ENCODE data around the gene NCKAP5L.

NCKAP5L gene, protein sequence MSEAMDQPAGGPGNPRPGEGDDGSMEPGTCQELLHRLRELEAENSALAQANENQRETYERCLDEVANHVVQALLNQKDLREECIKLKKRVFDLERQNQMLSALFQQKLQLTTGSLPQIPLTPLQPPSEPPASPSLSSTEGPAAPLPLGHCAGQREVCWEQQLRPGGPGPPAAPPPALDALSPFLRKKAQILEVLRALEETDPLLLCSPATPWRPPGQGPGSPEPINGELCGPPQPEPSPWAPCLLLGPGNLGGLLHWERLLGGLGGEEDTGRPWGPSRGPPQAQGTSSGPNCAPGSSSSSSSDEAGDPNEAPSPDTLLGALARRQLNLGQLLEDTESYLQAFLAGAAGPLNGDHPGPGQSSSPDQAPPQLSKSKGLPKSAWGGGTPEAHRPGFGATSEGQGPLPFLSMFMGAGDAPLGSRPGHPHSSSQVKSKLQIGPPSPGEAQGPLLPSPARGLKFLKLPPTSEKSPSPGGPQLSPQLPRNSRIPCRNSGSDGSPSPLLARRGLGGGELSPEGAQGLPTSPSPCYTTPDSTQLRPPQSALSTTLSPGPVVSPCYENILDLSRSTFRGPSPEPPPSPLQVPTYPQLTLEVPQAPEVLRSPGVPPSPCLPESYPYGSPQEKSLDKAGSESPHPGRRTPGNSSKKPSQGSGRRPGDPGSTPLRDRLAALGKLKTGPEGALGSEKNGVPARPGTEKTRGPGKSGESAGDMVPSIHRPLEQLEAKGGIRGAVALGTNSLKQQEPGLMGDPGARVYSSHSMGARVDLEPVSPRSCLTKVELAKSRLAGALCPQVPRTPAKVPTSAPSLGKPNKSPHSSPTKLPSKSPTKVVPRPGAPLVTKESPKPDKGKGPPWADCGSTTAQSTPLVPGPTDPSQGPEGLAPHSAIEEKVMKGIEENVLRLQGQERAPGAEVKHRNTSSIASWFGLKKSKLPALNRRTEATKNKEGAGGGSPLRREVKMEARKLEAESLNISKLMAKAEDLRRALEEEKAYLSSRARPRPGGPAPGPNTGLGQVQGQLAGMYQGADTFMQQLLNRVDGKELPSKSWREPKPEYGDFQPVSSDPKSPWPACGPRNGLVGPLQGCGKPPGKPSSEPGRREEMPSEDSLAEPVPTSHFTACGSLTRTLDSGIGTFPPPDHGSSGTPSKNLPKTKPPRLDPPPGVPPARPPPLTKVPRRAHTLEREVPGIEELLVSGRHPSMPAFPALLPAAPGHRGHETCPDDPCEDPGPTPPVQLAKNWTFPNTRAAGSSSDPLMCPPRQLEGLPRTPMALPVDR (N-terminal part only)

DNA sequence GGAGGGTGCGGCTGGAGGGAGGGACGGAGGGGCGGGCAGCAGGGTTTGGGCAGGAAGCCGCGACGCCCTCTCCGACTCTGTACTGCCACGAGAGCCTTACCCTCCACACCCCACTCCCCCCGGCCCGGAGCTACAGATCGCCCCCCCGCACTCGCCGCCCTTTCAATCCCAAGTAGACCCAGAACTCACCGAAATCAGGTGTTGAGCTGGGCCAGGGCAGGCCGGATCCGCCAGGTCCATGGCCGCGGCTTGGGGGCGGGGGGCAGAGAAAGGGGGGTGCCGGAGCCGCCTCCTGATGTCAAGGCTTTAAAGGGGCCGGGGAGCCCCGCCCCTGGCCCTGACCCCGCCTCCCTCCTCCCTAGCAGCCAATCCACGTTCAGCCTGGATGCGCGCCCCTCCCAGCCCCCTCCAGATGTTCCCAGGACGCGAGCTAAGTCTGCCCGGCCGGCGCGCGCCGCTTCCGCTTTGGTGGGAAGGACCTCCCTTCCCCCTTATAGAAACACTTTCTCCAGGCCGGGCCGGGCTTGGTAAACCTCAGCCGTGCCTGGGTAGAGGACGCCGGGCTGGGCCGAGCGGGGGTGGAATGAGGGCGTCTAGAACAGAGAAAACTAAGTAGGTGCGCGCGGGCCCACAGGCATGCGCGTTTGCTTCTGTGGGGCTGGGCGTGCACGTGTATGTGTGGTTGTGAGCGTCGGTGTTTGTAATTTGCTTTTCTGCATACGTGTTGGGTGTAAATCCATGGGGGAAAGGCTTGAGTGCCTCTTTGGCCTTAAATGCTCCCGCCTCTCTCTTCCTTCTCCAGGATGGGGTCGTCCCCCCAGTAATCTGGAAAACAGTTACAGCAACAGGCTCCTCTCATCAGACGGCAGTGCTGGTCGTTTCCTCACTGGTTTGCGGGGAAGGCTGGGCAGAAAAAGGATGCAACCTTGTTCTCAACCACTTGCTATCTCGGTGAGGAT is at the start of gene NCKAP5L:
TSS of gene NCKAP5L (minus strand) at position 281 of the 959 bp plus-strand sequence. CDS start 24,369 bp downstream, outside the sequence.
- peak; percentile 100 for DNase-seq

DNA sequence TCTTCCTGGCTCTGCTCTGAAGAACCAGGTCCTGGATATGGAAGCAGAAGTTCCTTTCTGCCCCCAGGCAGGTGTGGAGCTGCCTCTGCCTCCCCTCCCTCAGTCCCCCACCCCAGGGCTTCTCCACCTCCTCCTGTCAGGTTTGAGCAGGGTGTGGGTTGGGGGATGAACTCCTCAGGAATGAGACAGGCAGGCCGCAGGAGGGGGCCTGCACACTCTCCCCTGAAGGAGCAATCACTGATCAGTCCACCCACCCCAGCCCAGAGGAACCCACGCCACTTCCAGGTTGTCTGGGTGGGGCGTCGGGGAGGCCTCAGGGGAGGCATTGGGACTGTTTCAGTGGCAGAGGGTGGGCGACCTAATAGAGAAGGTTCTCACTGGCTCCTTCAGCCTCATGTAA is 48.9 kb upstream of the NCKAP5L start:
- DNase-seq = no peak

DNA sequence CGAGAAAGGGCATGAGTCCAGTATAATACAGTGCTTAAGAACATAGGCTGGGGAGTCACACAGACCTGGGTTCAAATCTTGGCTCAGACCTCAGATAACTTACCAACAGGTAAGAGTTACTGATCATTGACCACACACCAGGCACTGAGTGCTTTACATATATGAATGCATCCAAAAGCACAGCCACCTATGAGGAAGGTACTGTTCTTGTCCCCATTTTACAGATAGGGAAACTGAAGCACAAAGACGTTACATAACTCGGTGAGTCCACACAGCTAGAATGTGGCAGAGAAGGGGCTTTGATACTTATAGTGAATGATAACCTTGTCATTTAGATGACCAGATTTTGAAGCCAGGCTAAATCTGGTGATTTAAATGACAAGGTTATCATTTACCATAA is 47.9 kb upstream of the NCKAP5L start:
- DNase-seq = peak; percentile 20

DNA sequence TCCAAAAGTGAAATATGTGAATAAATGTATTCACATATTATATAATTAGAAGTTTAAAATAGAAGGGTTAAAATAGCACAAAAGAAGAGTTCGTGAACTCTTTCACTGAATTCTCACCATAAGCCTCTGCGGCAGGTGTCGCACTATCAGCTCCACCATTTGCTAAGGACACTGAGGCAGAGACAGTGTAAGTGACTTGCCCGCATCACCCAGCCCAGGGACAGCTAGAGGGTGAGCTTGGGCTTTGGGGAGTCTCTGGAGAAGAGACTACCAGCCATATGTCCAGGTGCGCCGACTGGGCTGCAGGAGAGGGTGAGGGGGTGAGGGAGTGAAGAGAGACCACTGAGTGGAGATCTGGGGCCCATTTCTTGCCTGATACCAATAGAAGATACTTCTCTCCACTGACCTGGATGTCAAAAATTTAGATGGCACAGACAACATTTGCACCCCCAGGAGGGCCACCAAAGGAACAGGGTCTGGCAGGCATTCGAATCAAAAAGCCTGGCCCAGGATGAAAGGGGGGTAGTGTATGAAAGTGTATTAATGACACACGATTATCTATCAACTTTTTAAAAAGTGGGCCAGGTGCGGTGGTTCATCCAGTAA is 47.0 kb upstream of the NCKAP5L start:
- DNase-seq = peak; percentile 40

DNA sequence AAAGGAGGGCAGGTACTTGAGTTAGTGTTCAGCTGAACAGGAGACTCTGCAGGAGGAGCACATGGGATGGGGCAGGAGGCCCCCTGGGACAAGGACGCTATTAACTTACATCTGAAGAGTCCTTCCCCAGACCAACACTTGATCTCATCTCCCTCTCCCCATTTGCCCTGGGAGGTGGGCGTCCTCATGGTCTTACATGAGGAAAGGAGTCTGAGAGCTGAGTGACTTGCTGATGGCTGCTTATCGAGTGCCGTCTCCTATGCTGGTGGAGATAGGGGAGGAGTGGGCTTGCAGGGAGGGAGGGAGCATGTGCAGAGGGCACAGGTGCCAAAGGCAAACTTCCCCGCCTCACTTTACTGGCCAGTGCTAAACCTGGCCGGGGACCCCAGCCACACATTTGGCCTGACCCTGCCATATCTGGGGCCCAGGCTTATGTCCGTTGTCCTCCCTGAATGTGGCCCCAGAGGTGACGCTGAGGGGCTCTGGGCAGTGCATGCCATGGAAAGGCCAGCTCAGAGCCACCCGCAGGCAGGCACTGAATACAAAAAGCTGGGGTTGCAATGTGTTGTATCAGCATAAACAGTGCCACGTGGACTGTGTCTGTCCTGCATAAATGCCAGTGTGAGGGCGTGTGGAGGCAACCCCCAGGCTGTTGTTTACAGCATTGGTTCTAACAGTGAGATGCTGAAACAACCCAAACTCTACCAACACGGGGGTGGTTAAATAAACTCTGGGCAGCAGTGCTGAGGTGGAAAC is 46.1 kb upstream of the NCKAP5L start:
- peak; percentile 54 for DNase-seq

DNA sequence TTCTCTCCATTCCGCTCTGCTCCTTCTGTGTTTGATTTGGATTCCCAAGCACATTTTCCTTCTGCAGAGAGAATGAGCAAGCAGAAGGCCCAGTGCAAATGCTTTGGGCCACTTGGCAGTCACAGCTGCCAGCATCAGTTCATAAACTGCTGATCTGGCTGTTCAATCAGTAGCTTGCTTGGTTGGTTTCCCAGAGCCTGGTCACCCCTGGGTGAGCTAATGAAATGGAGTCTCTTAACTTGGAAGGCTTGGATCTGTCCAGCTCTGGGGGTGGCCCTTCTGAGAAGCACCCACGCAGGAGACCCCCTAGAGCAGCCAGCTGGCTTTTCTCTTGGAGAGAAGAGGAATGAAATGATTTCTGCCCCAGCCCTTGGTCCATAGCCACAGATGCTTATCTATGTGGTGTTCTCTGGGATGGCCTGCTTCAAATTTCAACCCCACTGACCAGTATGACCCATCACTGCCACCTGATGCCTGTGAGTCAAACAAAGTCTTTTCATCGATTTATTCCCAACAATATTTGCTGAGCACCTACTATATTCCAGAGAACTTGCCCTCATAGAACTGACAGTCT is 45.2 kb upstream of the NCKAP5L start:
- peak; percentile 35 for DNase-seq

DNA sequence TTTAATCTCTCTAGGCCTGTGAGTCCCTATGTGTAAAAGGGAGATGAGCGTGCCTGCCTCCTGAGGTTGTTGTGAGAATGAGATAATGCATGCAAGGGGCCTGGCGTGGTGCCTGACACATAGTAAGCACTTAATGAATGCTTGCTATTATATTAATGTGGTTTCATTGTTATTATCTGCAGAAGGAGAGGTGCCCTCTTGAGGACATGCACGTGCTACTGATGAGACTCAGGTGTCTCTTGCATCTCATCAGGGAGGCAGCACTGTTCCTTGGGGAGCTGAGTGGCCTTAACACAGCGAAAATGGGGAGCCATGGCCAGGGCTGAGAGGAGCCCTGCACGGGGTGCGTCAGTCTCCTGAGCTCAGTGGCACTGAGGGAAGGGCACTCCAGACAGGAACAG is 44.6 kb upstream of the NCKAP5L start:
- DNase-seq = peak; percentile 44

DNA sequence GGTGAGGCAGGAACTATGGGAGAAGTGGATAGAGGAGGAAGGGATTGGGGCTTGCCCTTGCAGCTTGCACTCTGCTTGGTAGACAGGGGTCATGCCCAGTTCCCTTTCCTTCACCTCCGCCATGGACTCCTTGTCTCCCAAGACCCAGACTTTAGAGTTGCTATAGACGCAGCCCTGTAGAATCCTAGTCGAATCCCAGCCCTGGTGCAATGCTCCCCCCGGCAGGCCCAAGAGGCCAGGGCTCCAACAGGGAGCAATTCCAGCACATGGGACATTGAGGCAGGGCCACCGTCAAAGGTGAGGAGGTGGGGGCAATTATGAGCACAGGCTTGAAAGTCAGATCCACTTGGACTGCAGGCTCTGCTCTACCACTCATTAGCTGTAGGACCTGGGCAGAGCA is 44.2 kb upstream of the NCKAP5L start:
- DNase-seq = peak; percentile 48

DNA sequence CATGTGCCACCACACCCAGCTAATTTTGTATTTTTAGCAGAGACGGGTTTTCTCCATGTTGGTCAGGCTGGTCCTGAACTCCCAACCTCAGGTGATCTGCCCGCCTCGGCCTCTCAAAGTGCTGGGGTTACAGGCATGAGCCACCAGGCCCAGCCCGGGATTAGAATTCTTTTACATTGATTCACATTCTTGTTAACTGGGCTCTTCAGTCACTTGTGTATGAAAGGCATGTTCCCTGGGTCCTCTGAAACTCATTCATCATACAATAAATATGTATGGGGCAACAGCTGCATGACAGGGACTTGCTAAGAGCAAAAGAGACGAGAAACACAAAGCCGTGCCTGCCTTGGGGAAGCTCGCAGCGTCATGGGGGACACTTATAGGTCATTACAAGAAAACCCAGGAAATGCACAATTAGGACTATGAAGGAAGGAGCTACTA is 43.6 kb upstream of the NCKAP5L start:
- peak; percentile 58 for DNase-seq

DNA sequence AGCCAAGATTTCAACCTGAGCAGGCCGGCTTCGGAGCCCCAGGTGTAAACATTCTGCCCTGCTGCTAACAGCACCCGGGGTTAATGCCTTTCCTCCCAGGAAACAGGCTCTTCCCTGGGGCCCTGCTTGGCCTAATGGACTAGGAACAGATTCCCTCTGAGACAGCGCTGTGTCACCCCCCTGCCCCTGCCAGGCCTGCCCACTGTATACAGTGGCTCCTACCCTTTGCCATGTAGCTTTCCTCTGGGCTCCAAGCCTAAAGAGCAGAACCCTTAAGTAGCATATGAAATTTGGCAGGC is 43.0 kb upstream of the NCKAP5L start:
- peak; percentile 79 for DNase-seq

DNA sequence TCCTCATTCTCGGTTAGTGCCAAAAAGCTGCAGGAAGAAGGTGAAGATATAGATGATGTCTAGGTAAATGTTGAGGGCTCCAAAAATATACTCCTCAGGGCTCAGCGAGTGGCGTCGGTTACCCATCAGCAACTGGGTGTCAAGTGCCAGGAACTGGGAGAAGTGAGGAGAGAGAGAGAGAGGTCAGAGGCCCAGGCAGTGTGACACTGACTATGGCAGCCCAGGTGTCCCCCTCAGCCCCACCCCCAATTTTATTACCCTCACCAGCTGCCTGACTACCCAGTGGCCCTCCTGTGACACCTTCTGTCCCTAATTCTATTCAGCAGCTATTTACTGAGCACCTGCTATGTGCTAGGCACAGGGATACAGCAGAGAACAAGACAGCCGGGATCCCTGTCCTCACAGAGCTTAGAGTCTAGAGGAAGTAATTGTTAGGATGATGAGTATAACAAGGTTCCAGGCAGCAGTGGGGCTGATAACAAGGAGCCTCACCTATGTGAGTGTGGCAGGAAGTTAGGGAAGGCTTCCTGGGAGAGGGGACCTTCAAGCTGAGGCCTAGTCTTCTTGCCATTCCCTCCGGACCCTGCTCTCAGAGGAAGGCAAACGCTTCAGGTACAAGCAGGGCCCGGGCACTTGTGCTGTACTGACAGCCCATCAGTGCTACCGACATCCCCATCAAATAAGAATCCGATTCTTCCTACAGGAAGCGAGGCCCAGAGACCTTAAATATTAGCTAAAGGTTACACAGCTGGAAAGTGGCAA is 42.5 kb upstream of the NCKAP5L start:
- no peak for DNase-seq

DNA sequence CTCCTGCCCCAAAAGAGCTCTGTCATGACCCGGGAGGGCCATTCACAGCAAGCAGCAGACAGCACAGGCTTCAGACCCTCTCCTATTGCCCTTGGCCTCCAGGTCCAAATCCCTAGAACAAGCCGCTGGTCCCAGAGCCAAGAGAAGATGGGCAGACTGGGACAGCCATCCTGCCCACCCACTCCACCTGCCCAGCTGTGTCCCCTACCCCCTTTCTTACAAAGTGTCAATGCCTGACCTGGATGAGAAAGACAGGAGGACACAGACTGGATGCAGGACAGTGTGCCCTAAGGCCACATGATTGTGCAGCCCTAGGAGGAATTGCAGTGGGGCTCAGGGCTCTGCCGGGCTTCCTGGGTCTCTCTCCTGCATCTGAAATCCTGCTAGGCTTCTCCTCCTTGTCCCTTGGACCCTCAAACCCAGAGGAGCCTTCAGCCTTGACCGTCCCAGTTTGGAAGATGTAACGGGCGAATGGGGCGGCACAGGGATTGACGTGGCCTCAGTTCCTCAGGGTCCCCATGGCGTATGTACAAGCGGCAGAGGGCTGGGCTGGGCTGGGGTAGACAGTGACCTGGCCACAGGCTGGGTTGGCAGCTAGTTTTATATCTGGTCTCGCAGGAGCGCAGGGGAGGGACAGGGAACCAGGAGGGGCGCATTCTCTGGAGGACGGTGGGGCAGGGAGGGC is 41.7 kb upstream of the NCKAP5L start:
- DNase-seq = peak; percentile 56

DNA sequence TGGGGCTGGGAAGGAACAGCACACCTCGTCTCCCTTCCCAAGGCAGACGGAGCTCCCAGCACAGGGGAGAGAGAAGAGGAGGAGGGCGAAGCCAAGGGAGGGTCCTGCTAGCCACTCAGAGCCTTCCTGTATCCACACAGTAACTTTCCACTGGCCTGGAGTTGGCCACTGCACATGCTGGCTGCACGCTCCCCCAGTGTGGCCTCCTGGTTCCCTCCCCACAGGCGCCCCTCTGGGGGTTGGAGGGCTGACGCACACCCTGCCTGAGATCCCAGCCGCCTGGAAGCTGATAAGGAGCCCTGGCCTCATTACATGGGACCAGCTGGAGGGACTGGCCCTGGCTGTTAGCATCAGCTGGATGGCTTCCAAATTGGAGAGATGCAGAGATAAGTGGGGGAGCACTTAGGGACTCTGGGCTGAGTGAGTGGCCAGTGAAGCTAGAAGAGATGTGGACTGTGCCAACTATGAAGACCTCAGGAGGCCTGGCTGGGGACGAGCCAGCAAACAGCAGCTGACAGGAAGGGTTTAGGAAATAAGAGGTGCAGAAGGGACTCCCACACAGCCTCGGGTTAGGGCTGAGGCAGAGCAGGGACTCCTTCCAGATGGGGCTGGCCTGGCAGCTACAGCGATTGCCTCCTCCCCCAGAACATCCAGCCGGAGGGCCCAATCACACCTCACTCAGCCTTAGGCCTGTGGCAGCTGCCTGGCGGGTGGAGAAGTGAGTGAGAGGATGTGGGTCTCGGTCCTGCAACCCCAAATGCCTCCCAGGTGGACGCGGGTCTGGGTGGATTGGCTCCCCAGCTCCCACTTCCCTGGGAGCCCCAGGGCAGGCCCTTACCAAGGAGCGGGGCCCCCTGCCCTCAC is 41.0 kb upstream of the NCKAP5L start:
- DNase-seq = peak; percentile 98

DNA sequence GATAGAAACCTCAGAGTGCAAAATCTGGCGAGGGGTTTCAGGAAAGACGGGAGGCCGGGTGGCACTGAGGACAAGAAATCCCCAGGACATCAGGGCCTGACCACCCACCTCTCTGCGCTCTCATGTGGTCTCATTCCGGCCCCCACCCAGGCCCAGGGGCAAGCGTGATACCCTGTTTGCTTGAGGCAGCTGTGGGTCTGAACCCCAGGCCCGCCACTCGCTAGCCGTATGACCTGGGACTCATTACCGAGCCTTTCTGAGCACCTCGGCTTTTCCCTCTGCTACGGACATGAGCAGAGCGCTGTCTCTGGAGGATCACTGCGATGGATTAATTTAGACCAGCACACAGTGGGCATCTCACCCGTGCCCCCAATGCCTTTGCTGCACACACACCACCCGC is 40.2 kb upstream of the NCKAP5L start:
- peak; percentile 52 for DNase-seq

DNA sequence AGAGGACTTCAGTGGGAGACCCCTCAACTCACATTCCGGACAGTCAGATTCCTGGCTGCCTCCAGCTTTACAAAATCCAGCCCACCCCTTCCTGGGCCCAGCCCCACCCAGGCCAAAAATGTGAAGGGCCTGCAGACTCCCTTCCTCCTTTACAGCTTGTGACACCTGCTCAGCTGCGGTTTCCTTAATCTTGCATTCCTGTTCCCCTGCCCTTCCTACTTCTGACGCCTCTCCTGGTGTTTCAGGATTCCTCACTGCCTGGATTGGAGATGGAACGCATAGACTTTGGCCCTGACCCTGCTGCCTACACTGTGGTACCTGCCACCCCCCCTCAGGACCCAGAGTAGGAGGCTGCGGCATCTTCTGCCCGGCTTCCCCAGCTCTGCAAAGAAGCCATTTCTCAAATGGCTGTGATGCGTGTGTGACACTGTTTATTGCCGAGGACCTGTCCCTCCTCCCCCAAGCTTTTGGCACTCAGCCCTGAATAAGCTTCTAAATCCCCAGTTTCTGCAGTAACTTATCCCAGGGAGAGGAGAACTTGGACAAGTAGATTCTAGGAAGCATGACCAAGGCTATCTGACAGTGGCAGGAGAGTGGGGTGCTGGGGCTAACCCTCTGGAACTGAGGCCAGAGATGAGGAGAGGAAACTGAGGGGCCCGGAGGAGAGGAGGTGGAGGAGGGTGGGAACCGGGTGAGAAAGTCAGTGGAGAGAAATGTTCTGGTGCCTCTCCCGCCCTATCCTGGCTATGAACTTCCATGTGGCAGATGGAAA is 39.5 kb upstream of the NCKAP5L start:
- DNase-seq = peak; percentile 59

DNA sequence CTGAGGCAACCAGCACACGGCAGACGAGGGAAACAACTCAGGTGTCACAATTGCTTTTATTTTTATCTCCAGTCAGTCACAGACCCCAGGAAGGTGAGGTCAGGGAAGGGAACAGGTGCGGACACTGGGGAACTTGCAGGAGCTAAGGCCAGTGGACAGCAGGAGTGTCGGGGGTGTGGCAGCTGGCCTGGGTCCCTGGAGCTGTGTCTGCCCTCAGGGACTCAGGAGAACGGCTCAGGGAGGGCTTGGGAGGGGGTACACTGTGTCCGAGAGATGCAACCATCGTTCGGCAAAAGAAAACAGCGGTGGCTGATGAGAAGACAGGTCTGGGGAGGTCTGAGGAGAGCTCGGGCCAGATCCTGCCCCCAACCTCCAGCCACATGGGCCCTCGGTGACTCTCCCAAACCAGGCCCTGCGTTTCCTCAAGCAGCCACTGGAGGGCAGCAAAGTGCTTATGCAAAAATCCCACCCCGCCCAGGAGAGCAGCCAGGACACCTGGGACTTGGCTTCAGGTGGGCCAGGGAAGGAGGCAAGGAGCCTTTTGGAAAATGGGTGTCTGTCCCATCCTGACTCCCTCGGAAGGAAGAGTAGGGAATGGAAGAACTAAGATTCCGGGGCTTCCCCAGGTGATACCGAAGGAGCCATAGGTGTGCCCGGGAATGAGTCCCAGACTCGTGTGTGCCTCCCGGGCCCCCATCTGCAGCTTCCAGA is 38.8 kb upstream of the NCKAP5L start:
- DNase-seq = peak; percentile 91

DNA sequence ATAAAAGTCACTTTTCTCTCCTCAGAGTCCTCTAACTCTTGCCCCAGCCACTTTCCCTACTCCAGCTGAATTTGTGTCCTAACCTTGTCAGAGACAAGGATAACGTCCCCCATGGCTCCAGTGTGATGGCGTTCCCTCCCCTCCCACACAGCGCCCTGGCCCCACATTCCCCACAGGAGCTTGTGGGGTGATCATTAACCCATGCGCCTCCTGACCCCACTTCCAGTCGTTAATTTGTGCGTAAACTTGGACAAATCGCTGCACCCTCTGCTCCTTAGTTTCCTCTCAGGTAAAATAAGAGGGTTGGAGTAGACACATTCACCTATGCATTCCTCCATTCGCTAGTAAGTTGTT is 37.5 kb upstream of the NCKAP5L start:
- DNase-seq = peak; percentile 42
